ENCODE measurements around the gene NR3C2.

NR3C2 gene

GRCh38 chr4:148239494-148239985 is 202.7 kb downstream of the NR3C2 start:
- no peaks in the 10 kb centered on the region for H3K9me3 ChIP-seq (ENCODE audit: control insufficient read depth, low read length)
- DNase-seq = no peak
- H3K27me3 ChIP-seq (replicated peaks; ENCODE audit: control insufficient read depth, insufficient read depth, low read length, poor library complexity, severe bottlenecking) = no peaks in the 10 kb centered on the region
- no peak overlapping the region for H3K27ac ChIP-seq (ENCODE audit: insufficient read depth, low read length, poor library complexity, severe bottlenecking)
- no peaks in the 10 kb centered on the region for H3K4me1 ChIP-seq (ENCODE audit: control insufficient read depth, insufficient read depth, low read length, poor library complexity, severe bottlenecking)
- no peak overlapping the region for H3K4me3 ChIP-seq (ENCODE audit: insufficient read depth, low read depth, low read length, poor library complexity, severe bottlenecking)
- no peaks in the 10 kb centered on the region for H3K36me3 ChIP-seq (ENCODE audit: control insufficient read depth, insufficient read depth, low read length)

GRCh38 chr4:148238811-148239493 is 203.3 kb downstream of the NR3C2 start:
- Histone ChIP-seq H3K36me3 (ENCODE audit: control insufficient read depth, insufficient read depth, low read length) (no peaks in the 10 kb centered on the region), H3K9me3 (ENCODE audit: control insufficient read depth, low read length) (no peaks in the 10 kb centered on the region), H3K4me1 (ENCODE audit: control insufficient read depth, insufficient read depth, low read length, poor library complexity, severe bottlenecking) (no peaks in the 10 kb centered on the region), H3K27me3 (replicated peaks; ENCODE audit: control insufficient read depth, insufficient read depth, low read length, poor library complexity, severe bottlenecking) (no peaks in the 10 kb centered on the region), H3K27ac (ENCODE audit: insufficient read depth, low read length, poor library complexity, severe bottlenecking) (no peak overlapping the region), H3K4me3 (ENCODE audit: insufficient read depth, low read depth, low read length, poor library complexity, severe bottlenecking) (no peak overlapping the region)
- no peak for DNase-seq

GRCh38 chr4:148238086-148238485 is 204.1 kb downstream of the NR3C2 start:
- H3K4me1 ChIP-seq (ENCODE audit: control insufficient read depth, insufficient read depth, low read length, poor library complexity, severe bottlenecking) = no peaks in the 10 kb centered on the region
- DNase-seq = no peak
- no peaks in the 10 kb centered on the region for H3K36me3 ChIP-seq (ENCODE audit: control insufficient read depth, insufficient read depth, low read length)
- H3K9me3 ChIP-seq (ENCODE audit: control insufficient read depth, low read length) = no peaks in the 10 kb centered on the region
- no peak overlapping the region for H3K4me3 ChIP-seq (ENCODE audit: insufficient read depth, low read depth, low read length, poor library complexity, severe bottlenecking)
- H3K27ac ChIP-seq (ENCODE audit: insufficient read depth, low read length, poor library complexity, severe bottlenecking) = no peak overlapping the region
- no peaks in the 10 kb centered on the region for H3K27me3 ChIP-seq (replicated peaks; ENCODE audit: control insufficient read depth, insufficient read depth, low read length, poor library complexity, severe bottlenecking)

DNA sequence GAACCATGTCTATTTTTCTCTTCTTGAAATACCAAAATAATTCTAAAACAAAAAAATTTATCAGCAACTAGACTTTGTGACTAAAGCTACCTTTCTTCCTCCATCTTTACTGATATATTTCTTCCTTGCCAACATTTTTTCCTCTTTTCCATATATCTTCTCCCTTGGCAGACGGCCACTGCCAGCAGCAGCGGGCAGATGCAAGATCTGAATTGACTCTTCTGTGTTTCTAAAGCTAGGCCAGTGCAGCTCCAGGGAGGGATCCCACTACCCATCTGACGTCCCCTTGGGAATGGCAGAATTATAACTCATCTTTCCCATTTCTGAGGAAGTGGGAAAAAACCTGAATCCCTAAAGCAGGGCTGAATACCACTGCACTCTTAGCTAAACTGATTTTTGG is 206.4 kb downstream of the NR3C2 start:
- H3K4me3 ChIP-seq (ENCODE audit: insufficient read depth, low read depth, low read length, poor library complexity, severe bottlenecking) = no peak overlapping the region
- no peak for DNase-seq
- H3K4me1 ChIP-seq (ENCODE audit: control insufficient read depth, insufficient read depth, low read length, poor library complexity, severe bottlenecking) = no peaks in the 10 kb centered on the region

DNA sequence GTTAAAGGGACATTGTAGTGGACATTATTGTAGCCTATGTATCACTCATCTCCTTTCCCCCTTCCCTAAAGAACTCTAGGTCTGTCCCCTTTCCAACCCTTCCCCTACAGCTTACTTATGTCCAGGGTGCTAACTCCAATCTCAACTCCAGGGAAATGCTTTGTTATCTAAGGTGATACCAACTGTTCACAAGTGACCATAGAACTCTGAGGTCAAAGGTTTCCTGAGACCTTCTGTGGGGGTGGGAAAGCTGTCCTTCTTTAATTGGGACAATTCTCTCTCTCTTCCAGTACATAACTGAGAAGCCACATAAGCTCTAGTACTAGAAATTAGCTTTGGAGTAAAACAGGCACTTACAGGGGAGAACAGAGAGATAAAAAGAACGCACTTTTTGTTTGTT is 212.4 kb downstream of the NR3C2 start:
- H3K27me3 ChIP-seq (replicated peaks; ENCODE audit: control insufficient read depth, insufficient read depth, low read length, poor library complexity, severe bottlenecking) = no peaks in the 10 kb centered on the region
- DNase-seq = no peak
- no peaks in the 10 kb centered on the region for H3K36me3 ChIP-seq (ENCODE audit: control insufficient read depth, insufficient read depth, low read length)
- no peak overlapping the region for H3K4me3 ChIP-seq (ENCODE audit: insufficient read depth, low read depth, low read length, poor library complexity, severe bottlenecking)
- H3K9me3 ChIP-seq (ENCODE audit: control insufficient read depth, low read length) = no peaks in the 10 kb centered on the region
- H3K4me1 ChIP-seq (ENCODE audit: control insufficient read depth, insufficient read depth, low read length, poor library complexity, severe bottlenecking) = no peaks in the 10 kb centered on the region
- no peak overlapping the region for H3K27ac ChIP-seq (ENCODE audit: insufficient read depth, low read length, poor library complexity, severe bottlenecking)

More for the DNA sequence above, 206.4 kb downstream of the NR3C2 start:
- Histone ChIP-seq H3K27me3 (replicated peaks; ENCODE audit: control insufficient read depth, insufficient read depth, low read length, poor library complexity, severe bottlenecking) (no peaks in the 10 kb centered on the region), H3K27ac (ENCODE audit: insufficient read depth, low read length, poor library complexity, severe bottlenecking) (no peak overlapping the region), H3K36me3 (ENCODE audit: control insufficient read depth, insufficient read depth, low read length) (no peaks in the 10 kb centered on the region), H3K9me3 (ENCODE audit: control insufficient read depth, low read length) (no peaks in the 10 kb centered on the region)

DNA sequence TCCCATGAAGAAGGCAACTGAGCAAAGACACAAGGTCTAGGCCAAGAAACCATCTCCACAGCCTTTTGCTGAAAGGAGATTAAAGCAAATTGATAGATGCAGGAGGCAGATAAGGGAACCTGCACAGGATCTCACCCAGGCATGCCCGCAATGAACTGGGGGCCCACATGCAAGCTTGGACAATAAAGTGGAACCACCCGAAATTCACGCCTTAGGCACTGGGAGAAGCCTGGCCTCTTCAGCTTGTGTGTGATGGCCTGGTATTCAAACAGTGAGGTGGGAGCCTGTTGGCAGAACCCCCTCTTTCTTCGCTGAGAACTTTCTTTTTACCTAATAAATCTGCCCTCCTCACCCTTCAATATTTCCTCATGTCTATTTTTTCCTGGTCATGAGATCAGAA is 213.2 kb downstream of the NR3C2 start:
- H3K9me3 ChIP-seq (ENCODE audit: control insufficient read depth, low read length) = no peaks in the 10 kb centered on the region
- no peak for DNase-seq
- no peaks in the 10 kb centered on the region for H3K4me1 ChIP-seq (ENCODE audit: control insufficient read depth, insufficient read depth, low read length, poor library complexity, severe bottlenecking)
- no peak overlapping the region for H3K4me3 ChIP-seq (ENCODE audit: insufficient read depth, low read depth, low read length, poor library complexity, severe bottlenecking)
- no peaks in the 10 kb centered on the region for H3K36me3 ChIP-seq (ENCODE audit: control insufficient read depth, insufficient read depth, low read length)
- no peak overlapping the region for H3K27ac ChIP-seq (ENCODE audit: insufficient read depth, low read length, poor library complexity, severe bottlenecking)
- H3K27me3 ChIP-seq (replicated peaks; ENCODE audit: control insufficient read depth, insufficient read depth, low read length, poor library complexity, severe bottlenecking) = no peaks in the 10 kb centered on the region

GRCh38 chr4:148227147-148227546 is 215.1 kb downstream of the NR3C2 start:
- Histone ChIP-seq H3K4me1 (ENCODE audit: control insufficient read depth, insufficient read depth, low read length, poor library complexity, severe bottlenecking) (no peaks in the 10 kb centered on the region), H3K4me3 (ENCODE audit: insufficient read depth, low read depth, low read length, poor library complexity, severe bottlenecking) (no peak overlapping the region), H3K9me3 (ENCODE audit: control insufficient read depth, low read length) (no peaks in the 10 kb centered on the region), H3K36me3 (ENCODE audit: control insufficient read depth, insufficient read depth, low read length) (no peaks in the 10 kb centered on the region), H3K27ac (ENCODE audit: insufficient read depth, low read length, poor library complexity, severe bottlenecking) (no peak overlapping the region), H3K27me3 (replicated peaks; ENCODE audit: control insufficient read depth, insufficient read depth, low read length, poor library complexity, severe bottlenecking) (no peaks in the 10 kb centered on the region)
- no peak for DNase-seq

- Histone ChIP-seq H3K9me3 (ENCODE audit: control insufficient read depth, low read length) (no peaks in the 10 kb centered on the region), H3K4me1 (ENCODE audit: control insufficient read depth, insufficient read depth, low read length, poor library complexity, severe bottlenecking) (no peaks in the 10 kb centered on the region), H3K4me3 (ENCODE audit: insufficient read depth, low read depth, low read length, poor library complexity, severe bottlenecking) (no peak overlapping the region), H3K27me3 (replicated peaks; ENCODE audit: control insufficient read depth, insufficient read depth, low read length, poor library complexity, severe bottlenecking) (no peaks in the 10 kb centered on the region), H3K36me3 (ENCODE audit: control insufficient read depth, insufficient read depth, low read length) (no peaks in the 10 kb centered on the region), H3K27ac (ENCODE audit: insufficient read depth, low read length, poor library complexity, severe bottlenecking) (no peak overlapping the region)
- DNase-seq = no peak
Observed at GRCh38 chr4:148226341-148226740, 215.9 kb downstream of the NR3C2 start.

GRCh38 chr4:148225639-148226038 is 216.6 kb downstream of the NR3C2 start:
- DNase-seq = no peak
- Histone ChIP-seq H3K4me1 (ENCODE audit: control insufficient read depth, insufficient read depth, low read length, poor library complexity, severe bottlenecking) (no peaks in the 10 kb centered on the region), H3K4me3 (ENCODE audit: insufficient read depth, low read depth, low read length, poor library complexity, severe bottlenecking) (no peak overlapping the region), H3K36me3 (ENCODE audit: control insufficient read depth, insufficient read depth, low read length) (no peaks in the 10 kb centered on the region), H3K27me3 (replicated peaks; ENCODE audit: control insufficient read depth, insufficient read depth, low read length, poor library complexity, severe bottlenecking) (no peaks in the 10 kb centered on the region), H3K9me3 (ENCODE audit: control insufficient read depth, low read length) (no peaks in the 10 kb centered on the region), H3K27ac (ENCODE audit: insufficient read depth, low read length, poor library complexity, severe bottlenecking) (no peak overlapping the region)

- no peak for DNase-seq
- no peaks in the 10 kb centered on the region for H3K36me3 ChIP-seq (ENCODE audit: control insufficient read depth, insufficient read depth, low read length)
- H3K27ac ChIP-seq (ENCODE audit: insufficient read depth, low read length, poor library complexity, severe bottlenecking) = no peak overlapping the region
- no peaks in the 10 kb centered on the region for H3K27me3 ChIP-seq (replicated peaks; ENCODE audit: control insufficient read depth, insufficient read depth, low read length, poor library complexity, severe bottlenecking)
- no peaks in the 10 kb centered on the region for H3K9me3 ChIP-seq (ENCODE audit: control insufficient read depth, low read length)
- H3K4me1 ChIP-seq (ENCODE audit: control insufficient read depth, insufficient read depth, low read length, poor library complexity, severe bottlenecking) = no peaks in the 10 kb centered on the region
- H3K4me3 ChIP-seq (ENCODE audit: insufficient read depth, low read depth, low read length, poor library complexity, severe bottlenecking) = no peak overlapping the region
Observed at GRCh38 chr4:148224476-148224875, 217.7 kb downstream of the NR3C2 start.

Data from effector memory CD4-positive, alpha-beta T cell (primary cell).